Embryonic facial prominence (tissue), 1 donor: ENCODE data around the gene EMX1.

ENCODE experiments used
- DNase-seq: peaks from one replicate; pipeline ENCODE4 v3.0.0-alpha.2; 2016; ENCODE audit errors: extremely low spot score

Gene EMX1

DNA sequence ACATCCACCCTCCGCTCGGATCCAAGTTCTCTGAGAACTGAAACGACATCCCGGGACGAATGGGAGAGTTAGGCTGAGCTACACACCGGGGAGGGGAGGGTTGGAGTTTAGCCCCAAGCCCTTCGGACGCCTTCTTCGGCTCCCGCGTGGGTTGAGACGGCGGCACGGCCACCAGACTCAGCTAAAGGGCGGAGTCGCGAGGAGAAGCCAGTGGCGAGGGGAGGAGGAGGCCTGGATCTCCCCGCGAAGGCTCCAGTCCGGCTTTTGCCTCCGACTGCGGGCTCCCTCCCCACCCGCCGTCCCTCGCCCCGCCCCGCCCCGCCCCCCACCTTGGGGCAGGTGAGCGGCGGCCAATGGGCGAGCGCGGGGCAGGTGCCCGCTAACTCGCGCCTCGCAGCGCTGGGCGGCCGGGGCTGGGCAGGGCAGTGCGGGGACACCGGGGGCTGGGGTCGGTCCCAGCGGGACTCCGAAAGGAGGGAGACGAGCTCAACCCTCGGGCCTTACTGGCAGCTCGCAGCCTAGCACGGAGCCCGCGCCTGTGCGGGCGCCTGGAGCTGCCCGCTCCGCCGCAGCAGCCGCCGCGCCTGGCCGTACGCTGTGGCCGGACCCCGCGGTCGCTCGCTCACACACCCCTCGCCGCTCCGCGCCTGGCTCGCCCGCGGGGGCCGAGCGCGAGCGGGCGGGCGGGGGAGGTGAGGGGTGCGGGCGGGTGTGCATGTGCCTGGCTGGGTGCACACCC lies at the start of gene EMX1:
TSS of gene EMX1 (plus strand) at position 382 of the 739 bp plus-strand sequence. CDS start at position 716, 334 bp downstream.
- no peak for DNase-seq

GRCh38 chr2:72871060-72871459 lies 46.3 kb upstream of the EMX1 start:
- no peak for DNase-seq

GRCh38 chr2:72871880-72872279 lies 45.4 kb upstream of the EMX1 start:
- DNase-seq = no peak

DNA sequence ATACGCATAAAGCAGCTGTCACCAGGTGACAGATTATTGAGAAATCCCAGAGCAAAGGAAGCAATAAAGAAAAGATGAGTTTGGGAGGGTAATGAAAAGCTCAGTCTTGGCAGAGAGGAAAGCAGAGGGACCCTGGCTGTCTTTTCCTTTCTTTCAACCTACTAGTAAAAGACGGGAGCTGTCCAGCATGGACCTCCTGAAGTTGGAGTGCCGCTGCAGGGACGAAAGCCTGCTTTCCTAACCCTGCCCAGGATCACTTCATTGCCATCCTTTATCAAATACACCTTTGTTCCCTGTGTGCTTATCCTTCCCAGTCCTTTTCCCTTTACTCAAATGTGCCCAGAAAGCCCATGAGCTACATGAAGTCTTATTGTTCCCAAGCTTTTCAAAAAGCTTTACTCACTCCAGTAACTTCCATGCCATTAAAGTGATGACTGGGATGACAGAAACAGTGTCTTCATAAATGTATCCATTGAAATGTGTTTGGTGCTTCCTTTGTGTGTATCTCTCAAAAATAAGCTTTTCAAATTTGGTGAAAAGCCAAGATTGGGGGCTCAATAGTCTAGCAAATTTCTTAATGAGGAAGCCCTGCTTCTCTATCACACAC lies 33.9 kb upstream of the EMX1 start:
- DNase-seq = no peak

- no peak for DNase-seq
These were observed 30.8 kb upstream of the EMX1 start for GRCh38 chr2:72886505-72887031.

DNA sequence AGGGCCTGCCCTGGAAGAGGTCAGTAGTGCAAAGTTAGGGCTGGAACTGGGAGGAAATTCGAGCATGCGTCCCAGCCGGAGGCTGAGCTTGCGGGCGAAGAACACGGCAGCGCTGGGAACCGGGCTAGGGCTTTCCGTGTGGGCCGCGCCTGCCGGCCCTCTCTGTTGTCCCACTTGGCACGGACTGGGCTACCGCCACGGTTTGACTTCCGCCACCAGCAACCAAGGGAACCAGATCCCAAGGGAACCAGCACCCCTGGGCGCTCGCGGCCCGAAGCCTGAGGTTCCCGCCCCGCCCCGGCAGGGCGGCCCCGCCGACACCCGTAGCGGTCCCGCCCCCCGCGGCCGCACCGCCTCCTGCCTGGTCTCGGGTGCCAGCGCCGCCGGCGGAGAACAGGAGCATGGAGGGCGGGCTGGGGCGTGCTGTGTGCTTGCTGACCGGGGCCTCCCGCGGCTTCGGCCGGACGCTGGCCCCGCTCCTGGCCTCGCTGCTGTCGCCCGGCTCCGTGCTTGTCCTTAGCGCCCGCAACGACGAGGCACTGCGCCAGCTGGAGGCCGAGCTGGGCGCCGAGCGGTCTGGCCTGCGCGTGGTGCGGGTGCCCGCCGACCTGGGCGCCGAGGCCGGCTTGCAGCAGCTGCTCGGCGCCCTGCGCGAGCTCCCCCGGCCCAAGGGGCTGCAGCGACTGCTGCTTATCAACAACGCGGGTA lies 30.1 kb upstream of the EMX1 start, which contains the start of gene SPR:
TSS of gene SPR (plus strand) at position 377 of the 708 bp plus-strand sequence. CDS start at position 402, 25 bp downstream.
- DNase-seq = no peak

GRCh38 chr2:72887740-72888437 lies 29.4 kb upstream of the EMX1 start:
- DNase-seq = peak; percentile 42

DNA sequence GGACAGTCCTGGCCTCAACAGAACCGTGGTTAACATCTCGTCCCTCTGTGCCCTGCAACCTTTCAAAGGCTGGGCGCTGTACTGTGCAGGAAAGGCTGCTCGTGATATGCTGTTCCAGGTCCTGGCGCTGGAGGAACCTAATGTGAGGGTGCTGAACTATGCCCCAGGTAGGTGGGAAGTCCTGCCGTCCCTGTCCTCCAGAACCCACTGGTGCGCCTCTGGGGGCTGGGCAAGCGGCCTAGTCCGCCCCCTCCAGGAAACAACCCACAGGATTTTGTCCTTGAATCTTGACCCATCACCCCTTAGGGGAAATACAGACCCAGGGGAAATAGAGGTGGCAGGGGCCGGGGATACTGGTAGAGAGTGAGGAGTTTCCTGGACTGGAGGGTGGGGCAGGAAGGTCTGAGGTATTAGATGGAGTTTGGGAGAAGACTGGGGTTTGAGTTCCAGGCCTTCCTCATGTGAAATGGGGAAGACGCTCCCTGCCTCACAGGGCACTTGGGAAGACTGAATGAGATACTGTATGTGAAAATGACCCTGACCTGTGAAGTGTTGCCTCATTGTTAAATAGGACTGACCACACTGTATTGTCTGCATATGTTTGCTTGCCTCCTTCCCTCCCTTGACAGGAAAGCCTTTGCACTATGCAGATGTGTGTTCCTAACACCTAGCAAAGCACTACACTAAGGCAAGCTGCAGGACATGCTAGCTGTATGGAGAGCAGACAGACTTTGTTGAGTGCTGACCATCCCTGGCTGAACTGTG lies 28.7 kb upstream of the EMX1 start:
- no peak for DNase-seq

- no peak for DNase-seq
These were observed 27.3 kb upstream of the EMX1 start for GRCh38 chr2:72889991-72890390.

- DNase-seq = no peak
These were observed 26.1 kb upstream of the EMX1 start for GRCh38 chr2:72891091-72891818.

- no peak for DNase-seq
These were observed 24.7 kb upstream of the EMX1 start for GRCh38 chr2:72892506-72893173.

DNA sequence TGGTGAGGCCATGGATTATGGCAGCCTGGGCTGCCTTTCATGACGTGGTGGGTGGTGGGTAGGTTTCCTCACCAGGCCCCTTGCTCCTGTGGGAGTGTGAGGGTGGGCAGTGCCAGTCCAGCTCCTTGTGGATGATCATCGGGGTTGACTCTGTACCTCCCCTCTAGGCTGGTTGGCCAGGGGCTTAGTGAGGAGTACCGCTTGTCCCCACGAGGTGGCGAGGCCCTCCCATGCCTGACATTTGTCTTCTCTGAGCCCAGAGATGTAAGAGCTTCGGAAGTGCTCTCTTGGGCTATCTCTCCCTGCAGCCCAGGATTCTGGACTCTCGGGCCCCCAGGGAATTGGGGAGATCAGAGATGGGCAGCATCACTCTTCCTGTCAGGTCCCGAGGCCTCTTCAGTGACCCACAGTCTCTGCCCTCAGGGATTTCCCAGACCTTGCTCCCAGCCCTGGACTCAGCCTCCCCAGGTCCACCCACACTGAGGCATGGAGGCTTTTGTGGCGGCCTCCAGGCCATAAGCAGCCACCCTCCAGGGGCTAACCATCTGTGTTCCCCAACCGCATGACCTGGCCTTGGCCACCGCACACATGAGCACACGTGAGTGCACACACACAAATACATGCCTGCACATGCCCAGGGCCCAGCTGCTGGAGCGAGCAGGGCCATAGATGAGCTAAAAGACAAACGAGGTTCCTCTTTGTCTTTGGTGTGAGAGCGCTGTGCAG lies 23.6 kb upstream of the EMX1 start:
- no peak for DNase-seq

- no peak for DNase-seq
These were observed 22.8 kb upstream of the EMX1 start for GRCh38 chr2:72894514-72894913.

DNA sequence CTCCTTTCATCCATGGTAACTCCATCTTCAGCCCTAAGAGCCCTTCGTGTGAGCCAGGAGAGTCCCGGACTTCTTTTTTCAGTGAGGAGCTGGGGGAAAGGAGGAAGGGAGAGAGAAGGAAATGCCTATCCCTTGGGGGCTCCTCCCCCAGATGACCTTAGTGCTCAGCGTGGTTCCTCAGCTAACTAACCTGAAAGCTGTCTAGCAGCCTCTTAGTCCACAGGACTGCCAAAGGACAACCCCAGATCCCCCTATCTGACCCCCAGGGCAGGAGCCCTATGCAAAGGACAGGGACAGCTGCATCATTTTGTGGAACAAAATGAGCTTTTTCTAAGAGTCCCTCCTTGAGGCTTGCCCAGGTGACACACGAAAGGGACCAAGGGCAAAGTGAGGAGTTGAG lies 22.2 kb upstream of the EMX1 start:
- DNase-seq = no peak

DNA sequence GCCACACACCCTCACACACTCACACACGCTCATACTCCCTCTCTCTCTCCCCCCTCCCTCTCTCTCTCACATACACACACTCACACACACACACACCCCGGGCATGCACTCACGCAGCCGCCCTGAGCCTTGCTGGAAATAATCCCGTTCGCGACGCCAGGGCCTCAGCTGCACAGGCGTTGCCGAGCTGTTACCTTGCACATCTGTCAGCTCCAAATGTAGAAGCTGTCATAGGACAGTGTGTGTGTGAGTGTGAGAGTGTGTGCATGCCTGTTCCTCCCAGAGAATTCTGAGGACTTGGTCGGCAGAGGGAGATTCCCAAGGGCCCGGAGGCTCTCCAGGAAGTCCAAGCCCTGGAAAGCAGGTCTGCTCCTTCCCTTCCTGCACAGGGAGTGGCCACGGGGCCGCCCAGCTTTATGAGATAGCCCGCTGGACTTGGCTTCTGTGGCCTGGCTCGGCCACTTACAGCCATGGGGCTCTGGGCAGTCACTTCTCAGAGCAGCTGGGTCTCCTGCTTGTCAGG lies 21.5 kb upstream of the EMX1 start:
- no peak for DNase-seq

- no peak for DNase-seq
These were observed 20.9 kb upstream of the EMX1 start for GRCh38 chr2:72896446-72896845.

GRCh38 chr2:72897785-72898584 lies 19.3 kb upstream of the EMX1 start:
- DNase-seq = no peak

- no peak for DNase-seq
These were observed 18.8 kb upstream of the EMX1 start for GRCh38 chr2:72898585-72898906.
